ENCODE results near the gene COL23A1.

COL23A1 gene

DNA sequence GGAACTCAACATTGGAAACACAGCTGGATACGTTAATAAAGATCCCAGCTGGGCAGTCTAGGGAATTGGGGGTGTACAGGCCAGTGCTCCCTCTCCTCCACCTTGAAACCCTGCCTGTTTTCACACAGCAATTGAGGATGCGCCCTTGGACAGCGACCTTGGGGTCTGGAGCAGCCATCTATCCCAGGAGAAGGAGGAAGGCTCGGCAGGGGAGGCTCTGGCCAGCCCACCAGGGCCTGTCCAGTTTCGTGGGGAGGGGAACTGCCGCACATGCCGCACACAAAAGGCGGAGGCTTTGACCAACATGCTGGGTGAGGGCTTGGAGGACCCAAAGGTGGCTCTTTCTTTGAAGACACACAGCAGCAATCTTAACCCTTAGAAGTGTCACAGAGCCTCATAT is 1.4 kb downstream of the COL23A1 start:
- DNase-seq (ENCODE audit: low read depth), result no peak

DNA sequence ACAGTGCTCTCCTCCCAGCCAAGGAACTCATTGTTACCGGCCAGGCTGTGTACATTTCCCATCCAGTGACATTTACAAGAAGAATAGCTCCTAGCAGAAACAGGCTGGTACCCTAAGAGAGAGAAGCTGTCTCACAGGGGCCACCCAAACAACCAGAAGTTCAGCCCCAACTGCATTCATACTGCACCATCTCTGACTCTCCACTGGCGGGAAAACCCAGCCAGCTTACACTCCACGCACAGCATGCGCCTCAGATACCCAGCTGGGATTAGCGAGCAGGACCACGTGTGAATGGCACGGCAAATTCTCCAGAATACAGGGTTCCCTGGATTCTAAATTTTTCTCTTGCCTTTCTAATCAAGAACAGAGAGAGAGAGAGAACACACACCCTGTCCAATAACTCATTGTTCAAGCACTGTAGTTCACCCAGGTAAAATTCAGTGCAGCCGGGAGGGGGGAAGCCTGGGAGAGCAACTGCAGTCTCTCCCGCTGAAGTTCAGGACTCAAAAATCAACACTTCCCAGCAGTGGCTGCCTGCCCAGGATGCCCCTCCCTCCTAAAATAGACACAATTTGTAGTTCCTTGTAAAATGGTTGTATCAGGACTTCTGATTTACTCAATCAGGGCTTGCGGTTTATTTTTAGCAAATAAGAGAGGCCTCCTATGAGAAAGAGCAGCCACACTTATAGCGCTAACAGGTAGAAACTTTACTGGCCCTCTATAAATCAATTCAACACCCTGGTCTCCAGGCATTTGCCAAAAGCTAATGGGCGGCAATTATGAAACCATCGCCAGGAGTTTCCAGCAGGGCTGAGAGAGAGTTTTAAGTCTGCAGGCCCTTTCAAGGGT is 2.2 kb downstream of the COL23A1 start:
- DNase-seq (ENCODE audit: low read depth), result no peak

DNA sequence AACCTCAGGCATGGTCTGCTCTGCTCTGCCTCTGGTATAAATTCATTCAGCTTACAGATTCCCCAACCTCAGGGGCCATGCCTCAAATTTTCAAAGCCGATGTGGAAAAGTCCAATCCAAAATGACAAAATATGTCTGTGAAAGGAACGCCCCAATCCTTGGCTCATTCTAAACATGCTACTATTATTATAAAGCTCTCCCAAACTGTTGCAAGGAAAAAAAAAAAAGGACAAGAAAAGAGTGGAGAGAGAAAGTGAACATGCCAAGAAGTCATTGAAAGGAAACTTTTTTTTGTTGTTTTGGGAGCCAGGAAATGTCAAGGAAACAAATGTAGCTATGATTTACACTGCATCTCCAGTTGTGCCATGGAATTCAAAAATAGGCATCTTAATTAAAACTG is 3.8 kb downstream of the COL23A1 start:
- DNase-seq (ENCODE audit: low read depth), result no peak

DNA sequence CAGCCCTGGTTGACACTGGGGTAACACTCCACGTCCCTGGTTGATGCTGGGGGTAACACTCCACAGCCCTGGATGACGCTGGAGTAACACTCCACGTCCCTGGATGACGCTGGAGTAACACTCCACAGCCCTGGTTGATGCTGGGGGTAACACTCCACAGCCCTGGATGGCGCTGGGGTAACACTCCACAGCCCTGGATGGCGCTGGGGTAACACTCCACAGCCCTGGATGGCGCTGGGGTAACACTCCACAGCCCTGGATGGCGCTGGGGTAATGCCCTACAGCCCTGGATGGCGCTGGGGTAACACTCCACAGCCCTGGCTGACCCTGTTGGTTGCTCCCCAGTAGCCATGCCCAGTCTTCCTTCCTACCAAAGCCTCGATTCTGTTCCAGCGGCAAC is 4.8 kb downstream of the COL23A1 start:
- DNase-seq (ENCODE audit: low read depth), result peak; percentile 22

DNA sequence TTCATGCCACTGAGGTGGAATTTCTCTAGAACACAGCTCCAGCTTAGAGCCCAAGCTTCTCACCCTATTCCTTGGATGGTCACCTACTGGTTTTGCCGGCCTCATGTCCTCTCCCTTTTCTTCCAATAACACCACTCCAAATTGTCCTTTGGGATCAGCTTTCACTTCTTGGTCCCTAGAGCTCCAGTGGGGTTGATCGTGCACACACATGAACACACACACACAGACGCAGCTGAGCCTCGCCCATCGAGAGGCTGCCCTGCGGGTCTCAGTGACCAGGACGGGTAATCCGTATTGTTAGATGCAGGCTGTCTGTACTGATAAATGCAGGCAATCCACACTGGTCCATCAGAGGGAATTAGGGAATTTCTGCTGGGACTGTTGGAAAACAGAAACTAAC is 6.9 kb downstream of the COL23A1 start:
- no peak for DNase-seq (ENCODE audit: low read depth)

DNA sequence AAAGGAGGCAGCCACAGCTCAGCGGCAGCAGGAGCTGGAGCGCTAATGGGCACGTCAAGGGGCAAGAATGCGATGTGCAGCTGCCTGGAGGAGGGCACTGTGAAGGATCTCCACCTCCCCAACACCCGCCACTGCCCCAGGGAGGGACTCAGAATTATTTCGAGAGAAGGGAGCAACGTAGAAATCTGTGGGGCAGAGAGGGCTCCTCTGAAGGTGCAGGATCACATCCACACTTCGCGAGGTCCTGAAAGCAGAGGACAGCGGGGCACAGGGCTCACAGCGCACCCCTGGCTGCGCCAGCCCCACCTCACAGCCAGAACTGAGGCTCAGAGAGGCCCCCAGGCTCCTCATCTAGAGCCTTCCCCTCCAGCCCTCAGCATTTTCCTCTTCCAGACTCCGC is 7.9 kb downstream of the COL23A1 start:
- DNase-seq (ENCODE audit: low read depth), result no peak

DNA sequence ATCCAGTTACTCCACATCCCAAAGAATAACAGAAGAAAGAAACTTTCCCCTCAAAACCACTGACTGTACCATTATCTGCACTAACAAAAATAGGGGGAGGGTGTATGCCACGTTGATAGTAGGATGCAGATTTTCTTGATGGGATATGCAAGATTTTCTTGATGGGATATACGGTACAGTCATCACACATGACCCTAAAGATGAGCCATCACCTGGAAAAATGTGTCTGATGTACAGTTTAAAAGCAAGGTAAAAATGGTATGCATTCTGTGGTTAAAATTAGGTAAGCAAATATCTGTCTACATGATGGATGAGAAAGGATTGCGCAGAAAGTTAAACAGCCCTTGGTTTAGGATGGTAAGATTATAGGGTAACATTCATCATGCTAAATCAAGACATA is 8.6 kb downstream of the COL23A1 start:
- DNase-seq (ENCODE audit: low read depth), result no peak

DNA sequence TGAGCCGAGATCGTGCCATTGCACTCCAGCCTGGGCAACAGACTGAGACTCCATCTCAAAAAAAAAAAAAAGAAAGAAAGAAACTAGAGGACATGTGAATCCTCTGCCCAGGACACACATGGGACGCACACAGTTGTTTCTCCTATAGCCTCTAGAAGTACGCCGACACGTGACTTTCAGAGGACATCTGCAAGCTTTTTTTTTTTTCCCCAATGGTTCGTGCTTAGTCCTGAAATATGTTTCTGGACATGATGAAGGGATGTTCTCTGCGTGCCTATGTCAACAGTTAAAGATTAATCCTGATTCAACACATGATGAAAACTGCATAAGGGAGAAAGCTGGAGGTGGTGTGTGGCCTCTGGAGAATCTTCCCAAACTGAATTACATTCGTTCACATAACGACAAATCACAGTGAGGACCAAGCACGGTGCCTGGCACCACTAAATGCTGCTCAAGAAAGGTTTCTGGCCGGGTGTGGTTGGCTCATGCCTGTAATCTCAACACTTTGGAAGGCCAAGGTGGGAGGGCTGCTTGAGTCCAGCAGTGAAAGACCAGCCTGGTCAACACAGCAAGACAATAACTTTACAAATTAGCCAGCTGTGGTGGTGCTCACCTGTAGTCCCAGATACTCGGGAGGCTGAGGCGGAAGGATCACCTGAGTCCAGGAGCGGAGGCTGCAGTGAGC is 9.8 kb downstream of the COL23A1 start:
- DNase-seq (ENCODE audit: low read depth), result no peak

DNA sequence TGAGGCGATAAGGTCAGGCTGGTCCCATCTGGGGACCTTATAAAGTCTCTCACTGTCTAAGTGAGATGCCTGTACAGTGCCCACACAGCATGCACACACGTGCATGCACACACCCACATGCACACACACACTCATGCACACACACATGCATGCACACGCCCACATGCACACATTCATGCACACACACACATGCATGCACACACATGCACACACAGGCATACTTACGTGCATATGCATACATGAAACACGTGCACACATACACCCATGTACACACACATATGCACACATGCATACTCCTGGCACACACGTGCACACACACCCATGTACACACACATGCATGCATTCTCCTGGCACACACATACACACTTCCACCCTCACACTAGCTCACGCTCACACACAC is 12.2 kb downstream of the COL23A1 start:
- no peak for DNase-seq (ENCODE audit: low read depth)

DNA sequence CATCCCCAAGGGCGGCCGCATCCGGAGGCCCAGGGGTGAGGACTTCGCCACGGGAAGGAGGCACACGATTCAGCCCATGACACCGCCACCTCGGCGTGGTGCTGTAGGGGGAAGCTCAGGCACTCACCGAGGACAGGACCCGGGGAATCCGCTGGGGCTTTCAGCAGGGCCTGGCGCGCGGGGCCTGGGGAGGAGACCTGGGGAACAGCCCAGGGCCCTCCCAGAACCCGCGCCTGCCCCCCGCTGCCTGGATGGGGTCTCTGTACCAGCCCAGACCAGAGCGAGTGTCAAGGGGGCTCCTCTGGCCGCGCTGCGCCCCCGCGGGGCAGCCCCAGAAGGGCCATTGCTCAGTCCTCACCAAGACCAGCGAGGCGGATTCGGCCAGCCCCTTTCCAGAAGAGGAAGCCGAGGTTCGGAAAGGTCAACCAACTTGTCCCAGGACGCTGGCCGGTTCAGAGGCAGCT is 12.8 kb downstream of the COL23A1 start:
- DNase-seq (ENCODE audit: low read depth), result no peak

DNA sequence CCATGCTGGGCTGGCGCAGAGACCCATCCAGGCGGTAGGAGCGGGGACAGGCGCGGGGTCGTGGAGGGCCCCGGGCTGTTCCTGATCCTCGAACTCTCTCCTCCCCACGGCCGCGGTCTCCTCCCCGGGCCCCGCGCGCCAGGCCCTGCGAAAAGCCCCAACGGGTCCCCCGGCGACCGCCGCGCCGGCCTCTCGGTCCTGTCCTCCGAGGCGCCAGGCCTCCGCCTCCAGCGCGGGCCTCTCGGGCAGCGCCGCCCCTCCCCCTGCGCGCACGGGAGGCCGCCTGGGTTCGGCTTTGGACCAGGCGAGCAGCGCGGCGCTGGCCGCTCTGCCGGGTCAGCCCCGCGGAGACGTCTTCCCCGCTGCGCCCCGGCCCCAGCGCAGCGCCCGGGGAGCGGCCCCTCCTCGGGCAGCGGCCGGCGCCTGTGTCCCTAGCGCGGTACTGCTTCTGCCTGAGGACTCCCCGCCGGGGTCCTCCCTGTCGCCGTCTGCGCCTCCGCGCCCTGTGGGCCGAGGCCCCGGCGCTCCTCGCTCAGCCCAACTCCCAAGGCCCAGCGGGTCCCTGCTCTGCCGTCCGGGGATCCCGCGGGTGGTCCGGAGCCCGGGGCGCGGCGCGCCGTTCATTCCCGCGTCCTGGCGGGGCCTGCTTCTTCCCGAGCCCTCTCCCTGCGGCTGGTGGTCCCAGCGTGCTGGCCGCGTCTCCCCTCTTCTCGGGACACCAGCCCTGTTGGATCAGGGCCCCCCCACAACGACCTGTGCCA is 13.4 kb downstream of the COL23A1 start:
- no peak for DNase-seq (ENCODE audit: low read depth)

DNA sequence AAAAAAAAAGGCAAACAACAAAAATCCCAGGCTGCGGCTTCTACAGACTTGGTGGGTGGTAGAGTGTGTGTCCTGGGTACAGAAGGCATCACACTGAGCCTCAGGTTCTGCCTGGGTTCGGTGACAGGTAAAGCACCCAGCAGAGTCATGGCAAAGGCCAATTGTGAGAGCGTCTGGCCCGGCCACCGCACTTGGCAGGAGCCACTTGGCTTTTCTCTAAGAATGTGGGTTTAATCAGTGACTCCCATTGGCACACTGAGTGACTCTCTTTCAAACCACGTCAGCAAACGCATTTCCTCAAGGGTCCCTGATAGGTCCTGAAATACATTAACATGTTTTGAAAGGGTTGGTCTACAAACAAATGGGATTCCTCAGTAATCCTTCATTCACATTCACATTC is 17.0 kb downstream of the COL23A1 start:
- no peak for DNase-seq (ENCODE audit: low read depth)

DNA sequence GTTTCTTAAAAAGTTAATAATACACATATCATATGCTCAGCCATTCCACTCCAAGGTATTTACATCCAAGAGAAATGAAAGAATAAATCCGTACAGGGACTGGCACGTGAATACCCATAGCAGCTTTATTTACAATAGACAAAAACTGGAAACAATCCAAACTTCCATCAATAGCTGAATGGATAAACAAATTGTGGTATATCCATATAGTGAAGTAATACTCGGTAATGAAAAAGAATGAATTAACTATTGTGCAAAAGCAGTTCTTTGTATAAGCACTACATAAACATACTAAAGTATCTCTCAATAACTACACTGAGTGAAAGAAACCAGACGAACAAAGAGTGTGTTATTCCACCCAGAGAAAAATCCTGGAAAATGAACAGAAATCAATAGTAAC is 17.6 kb downstream of the COL23A1 start:
- no peak for DNase-seq (ENCODE audit: low read depth)

DNA sequence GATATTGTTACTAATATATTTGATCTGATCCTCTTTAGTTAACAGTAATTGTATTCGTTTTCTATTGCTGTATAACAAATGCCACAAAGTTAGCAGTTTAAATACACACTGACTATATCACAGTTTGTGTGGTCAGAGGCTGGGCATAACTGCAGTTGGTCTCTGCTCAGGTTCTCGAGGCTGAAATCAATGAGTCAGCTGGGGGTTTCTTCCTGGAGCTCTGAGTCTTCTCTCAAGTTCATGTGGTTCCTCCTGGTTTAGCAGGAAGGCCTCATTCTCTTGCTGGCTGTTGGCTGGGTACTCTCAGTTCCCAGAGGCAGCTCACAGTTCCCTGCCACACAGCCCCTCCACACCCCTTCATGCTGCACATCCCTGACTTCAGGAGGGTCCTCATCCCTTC is 20.7 kb downstream of the COL23A1 start:
- no peak for DNase-seq (ENCODE audit: low read depth)

DNA sequence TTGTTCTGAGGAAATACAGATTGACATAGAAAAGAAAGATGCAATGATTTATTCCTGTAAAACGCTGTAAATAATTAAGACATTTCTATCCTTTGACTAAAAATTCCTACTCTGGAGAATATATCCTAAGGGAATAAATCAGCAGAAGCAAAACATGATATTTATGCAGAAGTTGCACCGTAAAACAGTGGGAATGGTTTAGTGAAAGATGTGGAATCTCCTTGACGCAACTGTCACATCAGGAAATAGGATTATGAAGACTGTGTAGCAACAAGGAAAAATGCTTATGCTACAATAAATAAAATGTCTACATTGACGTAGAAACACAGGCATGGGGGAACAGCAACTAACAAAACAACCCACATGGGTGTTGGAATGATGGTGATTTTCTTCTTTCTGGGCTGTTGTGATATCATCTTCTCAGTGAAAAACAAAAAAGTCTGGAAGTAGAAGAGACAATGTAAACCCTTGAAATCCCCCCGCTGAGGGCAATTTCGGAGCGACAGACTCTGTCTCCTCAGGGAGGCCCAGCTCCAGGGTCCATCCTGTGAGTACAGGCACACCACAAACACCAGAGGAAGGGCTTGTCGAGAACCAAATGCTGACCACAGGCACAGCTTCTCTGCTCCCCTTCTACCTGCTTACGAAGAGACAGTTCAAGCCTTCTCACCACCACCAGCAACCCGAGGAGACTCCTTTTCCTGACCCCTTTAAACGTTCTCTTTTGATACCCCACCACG is 25.2 kb downstream of the COL23A1 start:
- no peak for DNase-seq (ENCODE audit: low read depth)

DNA sequence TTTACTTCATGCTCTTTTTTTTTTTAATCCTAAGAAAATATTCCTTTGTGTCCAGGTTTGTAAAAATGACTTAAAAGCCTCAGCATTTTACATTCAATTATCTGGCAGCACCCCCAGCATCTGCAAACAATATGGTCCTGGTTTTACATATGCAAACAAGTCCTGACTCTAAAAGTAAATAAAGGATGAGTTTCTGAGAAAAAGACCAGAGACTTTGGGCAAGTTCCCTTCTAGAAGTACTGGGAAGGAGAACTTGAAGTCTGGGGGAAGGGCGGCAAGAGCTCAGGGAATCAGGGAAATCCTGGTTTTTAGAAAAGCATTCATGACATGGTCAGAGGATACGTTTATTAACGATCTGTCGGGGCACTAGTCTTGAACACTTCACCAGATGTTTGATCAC is 25.8 kb downstream of the COL23A1 start:
- no peak for DNase-seq (ENCODE audit: low read depth)

DNA sequence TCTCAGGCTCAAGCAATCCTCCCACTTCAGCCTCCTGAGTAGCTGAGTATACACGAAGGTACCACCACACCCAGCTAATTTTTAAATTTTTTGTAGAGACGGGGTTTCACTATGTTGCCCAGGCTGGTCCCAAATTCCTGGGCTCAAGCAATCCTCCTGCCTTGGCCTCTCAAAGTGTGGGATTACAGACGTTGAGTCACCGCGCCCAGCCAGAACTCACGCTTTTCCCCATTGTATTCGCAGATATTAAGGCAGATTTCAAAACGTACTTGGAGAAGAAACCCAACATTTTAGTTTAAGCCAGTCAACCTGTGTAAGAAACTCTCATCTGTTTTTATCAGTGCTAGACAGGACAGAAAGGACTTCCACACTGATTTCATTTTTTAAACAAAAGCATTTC is 26.6 kb downstream of the COL23A1 start:
- DNase-seq (ENCODE audit: low read depth), result no peak

DNA sequence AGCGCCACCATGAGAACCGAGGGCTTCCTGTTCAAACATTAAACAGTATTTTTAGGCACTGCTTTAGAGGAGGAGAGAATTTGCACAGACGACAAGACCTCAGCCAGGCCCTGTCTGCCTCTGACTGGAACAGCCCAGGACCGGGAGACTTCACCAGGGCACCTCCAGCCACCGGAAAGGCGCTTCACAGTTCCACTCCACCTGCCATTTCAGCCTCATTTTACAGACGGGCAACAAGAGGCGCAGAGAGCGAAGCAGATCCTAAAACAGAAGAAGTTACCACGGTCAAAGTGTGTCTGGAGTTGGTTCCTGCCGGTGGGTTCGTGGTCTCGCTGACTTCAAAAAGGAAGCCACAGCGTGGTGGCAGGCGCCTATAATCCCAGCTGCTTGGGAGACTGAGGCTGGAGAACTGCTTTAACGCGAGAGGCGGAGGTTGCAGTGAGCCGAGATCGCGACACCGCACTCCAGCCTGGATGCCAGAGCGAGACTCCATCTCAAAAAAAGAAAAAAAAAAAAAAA is 28.4 kb downstream of the COL23A1 start:
- no peak for DNase-seq (ENCODE audit: low read depth)

DNA sequence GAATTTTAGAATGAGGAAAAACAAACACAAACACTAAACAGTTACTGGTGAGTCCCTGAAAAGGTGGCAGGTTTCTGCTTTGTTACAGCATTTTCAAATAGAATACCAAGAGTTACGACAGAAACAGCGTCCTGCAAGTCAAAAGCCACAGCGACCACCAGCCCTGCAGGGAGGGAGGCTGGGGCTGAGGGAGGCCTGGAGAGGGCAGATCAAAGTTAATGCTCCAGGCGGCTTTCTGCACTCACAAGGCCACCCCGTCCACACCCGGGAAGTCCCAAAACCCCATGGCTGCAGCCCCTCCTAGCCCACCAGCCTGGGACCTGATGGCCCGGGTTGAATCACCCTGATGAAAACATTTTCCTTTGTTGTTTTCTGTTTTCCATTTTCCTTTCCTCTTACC is 29.3 kb downstream of the COL23A1 start:
- DNase-seq (ENCODE audit: low read depth), result no peak

DNA sequence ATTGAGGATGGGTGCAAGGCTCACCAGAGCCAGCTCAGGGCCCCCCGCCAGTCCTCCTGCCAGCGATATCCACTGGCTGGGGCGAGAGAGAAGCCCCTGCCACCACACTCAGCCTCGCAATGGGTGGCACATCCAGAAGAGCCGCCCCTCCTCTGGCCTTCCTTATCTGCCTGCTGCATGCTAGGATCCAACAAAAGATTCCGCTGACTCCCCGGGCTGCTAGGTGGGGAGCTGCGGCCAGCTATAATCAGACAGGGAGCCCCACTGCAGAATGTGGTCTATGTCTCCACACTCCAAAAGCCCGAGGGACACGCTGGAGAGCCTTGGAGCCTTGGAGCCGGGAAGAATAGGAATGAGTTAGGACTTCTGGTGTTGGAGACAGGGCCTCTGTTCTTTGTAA is 32.8 kb downstream of the COL23A1 start:
- no peak for DNase-seq (ENCODE audit: low read depth)

DNA sequence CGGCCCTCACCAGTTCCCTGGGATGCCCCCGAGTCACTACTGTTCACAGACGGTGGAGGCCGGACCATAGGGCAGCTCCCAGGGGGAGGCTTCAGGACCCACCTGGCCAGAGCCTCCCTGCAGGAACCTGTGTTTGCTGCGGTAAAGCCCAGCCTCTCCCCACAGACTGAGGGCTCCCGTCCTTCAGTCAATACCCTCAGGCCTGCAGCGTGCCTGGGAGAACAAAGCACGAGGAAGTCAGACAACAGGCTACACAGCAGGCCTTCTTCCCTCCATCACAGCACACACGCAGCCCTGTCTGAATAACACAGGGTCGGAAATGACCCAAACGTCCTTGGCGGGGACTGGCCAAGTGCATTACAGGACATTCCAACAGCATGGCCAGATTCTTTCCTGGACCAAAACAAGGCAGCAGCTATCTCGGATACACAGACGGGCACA is 34.4 kb downstream of the COL23A1 start:
- DNase-seq (ENCODE audit: low read depth), result no peak

DNA sequence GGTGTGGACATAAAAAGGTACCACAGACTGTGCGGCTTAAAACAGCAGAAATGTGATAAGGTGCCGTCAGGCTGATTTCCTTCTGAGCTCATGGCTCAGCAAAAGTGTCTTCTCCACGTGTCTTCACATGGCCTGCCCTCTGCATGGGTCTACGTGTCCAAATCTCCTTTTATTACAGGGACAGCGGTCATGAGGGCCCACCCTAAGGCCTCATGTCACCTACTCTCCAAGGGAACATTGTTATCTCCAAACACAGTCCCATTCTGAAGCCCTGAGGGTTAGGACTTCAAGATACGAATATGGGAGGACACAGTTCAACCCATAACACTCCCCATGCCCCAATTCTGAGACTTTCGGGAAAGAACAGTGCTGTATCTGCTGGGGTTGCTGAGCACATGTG is 35.2 kb downstream of the COL23A1 start:
- no peak for DNase-seq (ENCODE audit: low read depth)
